ENCODE data around the gene IFI27. TPM values are rescaled to one million over a fixed set of nuclear protein-coding genes. Genes with fewer than 3 reads are reported as not detected.

The IFI27 gene
- total and polyA plus RNA-seq, 5 experiments from 2014 or later: 1.8 TPM; not detected in 4

- no peak overlapping the region for H3K27ac Mint-ChIP-seq
- ATAC-seq: no peak
- H3K27me3 Mint-ChIP-seq: peaks cover 7 to 36% (median 12%) of the 10 kb centered on the region in 5 donors
- peaks cover 0 to 35% (median 19%) of the 10 kb centered on the region in 9 donors for H3K9me3 Mint-ChIP-seq
- H3K4me1 Mint-ChIP-seq: no peaks in the 10 kb centered on the region
- no peak overlapping the region for H3K4me3 Mint-ChIP-seq
- peaks cover 0 to 30% (median 20%) of the 10 kb centered on the region in 3 donors for H3K36me3 Mint-ChIP-seq
- POLR2A ChIA-PET: no interaction called here
- no peak for DNase-seq
Observed at GRCh38 chr14:94120667-94121340, 10.3 kb downstream of the IFI27 start.

GRCh38 chr14:94121485-94121884 lies 10.9 kb downstream of the IFI27 start:
- peaks cover 0 to 35% (median 19%) of the 10 kb centered on the region in 9 donors for H3K9me3 Mint-ChIP-seq
- H3K4me1 Mint-ChIP-seq: peaks cover 0 to 2% (median 0%) of the 10 kb centered on the region in 4 donors
- no peak overlapping the region for H3K4me3 Mint-ChIP-seq
- no peak for DNase-seq
- H3K36me3 Mint-ChIP-seq: peaks cover 0 to 30% (median 20%) of the 10 kb centered on the region in 3 donors
- POLR2A ChIA-PET: no interaction called here
- peaks cover 4 to 29% (median 10%) of the 10 kb centered on the region in 5 donors for H3K27me3 Mint-ChIP-seq
- H3K27ac Mint-ChIP-seq: no peak overlapping the region
- no peak for ATAC-seq

GRCh38 chr14:94122438-94122837 lies 11.9 kb downstream of the IFI27 start:
- H3K9me3 Mint-ChIP-seq: peaks cover 0 to 35% (median 19%) of the 10 kb centered on the region in 9 donors
- peaks cover 0 to 3% (median 0%) of the 10 kb centered on the region in 4 donors for H3K4me1 Mint-ChIP-seq
- H3K36me3 Mint-ChIP-seq: peaks cover 2 to 30% (median 24%) of the 10 kb centered on the region in 3 donors
- H3K4me3 Mint-ChIP-seq: no peak overlapping the region
- no peak for ATAC-seq
- no peak for DNase-seq
- H3K27me3 Mint-ChIP-seq: peaks cover 0 to 20% (median 6%) of the 10 kb centered on the region in 5 donors
- no peak overlapping the region for H3K27ac Mint-ChIP-seq
- POLR2A ChIA-PET: no interaction called here

GRCh38 chr14:94123296-94123695 lies 12.8 kb downstream of the IFI27 start:
- DNase-seq (peak in 1 of 10 donors; percentile 8), ATAC-seq (no peak)
- Mint-ChIP-seq H3K4me1 (peaks cover 0 to 3% (median 2%) of the 10 kb centered on the region in 4 donors), H3K27ac (no peak overlapping the region), H3K27me3 (peaks cover 0 to 11% (median 1%) of the 10 kb centered on the region in 5 donors), H3K36me3 (peaks cover 2 to 30% (median 24%) of the 10 kb centered on the region in 3 donors), H3K9me3 (peaks cover 0 to 35% (median 19%) of the 10 kb centered on the region in 9 donors), H3K4me3 (no peak overlapping the region)
- POLR2A ChIA-PET: no interaction called here

- peaks cover 5 to 8% (median 7%) of the 10 kb centered on the region in 4 donors for H3K4me1 Mint-ChIP-seq
- peaks cover 0 to 10% (median 1%) of the 10 kb centered on the region in 5 donors for H3K27me3 Mint-ChIP-seq
- DNase-seq (no peak), ATAC-seq (no peak)
- POLR2A ChIA-PET: no interaction called here
- peaks cover 0 to 35% (median 19%) of the 10 kb centered on the region in 9 donors for H3K9me3 Mint-ChIP-seq
- H3K4me3 Mint-ChIP-seq: no peak overlapping the region
- H3K27ac Mint-ChIP-seq: no peak overlapping the region
- H3K36me3 Mint-ChIP-seq: peaks cover 2 to 30% (median 24%) of the 10 kb centered on the region in 3 donors
Observed at GRCh38 chr14:94123868-94124267, 13.3 kb downstream of the IFI27 start.

GRCh38 chr14:94124582-94125377 lies 14.2 kb downstream of the IFI27 start:
- peaks cover 0 to 10% (median 1%) of the 10 kb centered on the region in 5 donors for H3K27me3 Mint-ChIP-seq
- no peak for DNase-seq
- ATAC-seq: no peak
- POLR2A ChIA-PET: no interaction called here
- peaks cover 2 to 25% (median 24%) of the 10 kb centered on the region in 3 donors for H3K36me3 Mint-ChIP-seq
- H3K4me3 Mint-ChIP-seq: no peak overlapping the region
- peak overlapping the region in 2 of 10 donors; percentile 35 to 42 for H3K27ac Mint-ChIP-seq
- H3K4me1 Mint-ChIP-seq: peaks cover 12 to 15% (median 14%) of the 10 kb centered on the region in 4 donors
- peaks cover 0 to 30% (median 15%) of the 10 kb centered on the region in 9 donors for H3K9me3 Mint-ChIP-seq

GRCh38 chr14:94125659-94126418 lies 15.3 kb downstream of the IFI27 start:
- Mint-ChIP-seq H3K27me3 (peaks cover 0 to 7% (median 1%) of the 10 kb centered on the region in 5 donors), H3K4me1 (peaks cover 19 to 23% (median 20%) of the 10 kb centered on the region in 4 donors), H3K4me3 (peak overlapping the region in 1 of 10 donors; percentile 18), H3K36me3 (peaks cover 2 to 19% (median 14%) of the 10 kb centered on the region in 3 donors), H3K9me3 (peaks cover 0 to 20% (median 9%) of the 10 kb centered on the region in 9 donors), H3K27ac (no peak overlapping the region)
- DNase-seq (no peak), ATAC-seq (no peak)
- POLR2A ChIA-PET: interaction anchor here (0.9 kb wide), 1 partner anchor 142 kb away, joined by 3 read pairs; no protein-coding TSS in a partner anchor

GRCh38 chr14:94126419-94126677 lies 15.8 kb downstream of the IFI27 start:
- Mint-ChIP-seq H3K27ac (no peak overlapping the region), H3K4me1 (peaks cover 19 to 23% (median 20%) of the 10 kb centered on the region in 4 donors), H3K27me3 (peaks cover 0 to 2% (median 0%) of the 10 kb centered on the region in 5 donors), H3K4me3 (no peak overlapping the region), H3K9me3 (peaks cover 0 to 18% (median 6%) of the 10 kb centered on the region in 9 donors), H3K36me3 (peaks cover 2 to 14% (median 11%) of the 10 kb centered on the region in 3 donors)
- DNase-seq: no peak
- POLR2A ChIA-PET: no interaction called here
- no peak for ATAC-seq

GRCh38 chr14:94126800-94127199 lies 16.3 kb downstream of the IFI27 start:
- Mint-ChIP-seq H3K36me3 (peaks cover 2 to 11% (median 10%) of the 10 kb centered on the region in 3 donors), H3K9me3 (peaks cover 0 to 14% (median 6%) of the 10 kb centered on the region in 9 donors), H3K4me1 (peaks cover 19 to 23% (median 20%) of the 10 kb centered on the region in 4 donors), H3K27me3 (no peaks in the 10 kb centered on the region), H3K27ac (peak overlapping the region in 1 of 10 donors; percentile 10), H3K4me3 (peak overlapping the region in 1 of 10 donors; percentile 29)
- DNase-seq (no peak), ATAC-seq (no peak)
- POLR2A ChIA-PET: no interaction called here

- POLR2A ChIA-PET: interaction anchor here (0.5 to 2.7 kb wide), 2 partner anchors 47 to 92 kb away, joined by 4 to 18 read pairs; partner anchors contain the start of genes DDX24 and IFI27L1
- Mint-ChIP-seq H3K9me3 (peaks cover 0 to 8% (median 4%) of the 10 kb centered on the region in 9 donors), H3K36me3 (peaks cover 2 to 9% (median 6%) of the 10 kb centered on the region in 3 donors), H3K4me3 (peak overlapping the region in 1 of 10 donors; percentile 89), H3K27me3 (peaks cover 0 to 4% (median 0%) of the 10 kb centered on the region in 5 donors), H3K4me1 (peaks cover 19 to 23% (median 20%) of the 10 kb centered on the region in 4 donors), H3K27ac (peak overlapping the region in 2 of 10 donors; percentile 67 to 83)
- DNase-seq (no peak), ATAC-seq (no peak)
Observed at GRCh38 chr14:94127330-94127729, 16.8 kb downstream of the IFI27 start.

GRCh38 chr14:94128216-94128839 lies 17.8 kb downstream of the IFI27 start:
- ATAC-seq: no peak
- peaks cover 2 to 4% (median 3%) of the 10 kb centered on the region in 3 donors for H3K36me3 Mint-ChIP-seq
- POLR2A ChIA-PET: interaction anchor here (0.7 to 2.7 kb wide), 5 partner anchors 10 to 157 kb away, joined by 3 to 18 read pairs (median 3); partner anchors contain the start of genes DDX24 and IFI27L1
- H3K27me3 Mint-ChIP-seq: peaks cover 0 to 6% (median 0%) of the 10 kb centered on the region in 5 donors
- H3K4me3 Mint-ChIP-seq: peak overlapping the region; percentile 87 to 93 (median 90)
- H3K4me1 Mint-ChIP-seq: peaks cover 19 to 23% (median 20%) of the 10 kb centered on the region in 4 donors
- DNase-seq: no peak
- H3K9me3 Mint-ChIP-seq: peaks cover 0 to 2% (median 0%) of the 10 kb centered on the region in 9 donors
- H3K27ac Mint-ChIP-seq: peak overlapping the region; percentile 61 to 93 (median 78)
